Ectodermal cell (in vitro differentiated cells): ENCODE data around the gene ARRB1.
"Not testable (repeated sequence)": the region's sequence is repeated elsewhere in the genome, so short reads cannot be mapped to it uniquely, and the experiment has no call there.

Source experiments
- H3K27ac ChIP-seq: 2 replicates; pipeline ENCODE4 v1.7.0; 2013; ENCODE audit warnings: mild to moderate bottlenecking, low read depth, low read length; ENCODE audit not compliant: insufficient read depth, poor library complexity, severe bottlenecking
- H3K27me3 ChIP-seq: 2 replicates; pipeline ENCODE4 v1.7.0; 2013; ENCODE audit warnings: mild to moderate bottlenecking, low read length; ENCODE audit not compliant: insufficient read depth, control insufficient read depth, poor library complexity, severe bottlenecking
- H3K36me3 ChIP-seq: one replicate; pipeline ENCODE4 v1.7.0; 2013; ENCODE audit warnings: low read length; ENCODE audit not compliant: control insufficient read depth, insufficient read depth
- H3K4me1 ChIP-seq: one replicate; pipeline ENCODE4 v1.7.0; 2013; ENCODE audit warnings: low read length; ENCODE audit not compliant: control insufficient read depth, insufficient read depth
- H3K4me3 ChIP-seq: 2 replicates; pipeline ENCODE4 v1.7.0; 2013; ENCODE audit warnings: low read depth, low read length, control low read depth; ENCODE audit not compliant: insufficient read depth
- H3K9me3 ChIP-seq: 2 replicates; pipeline ENCODE4 v1.7.0; 2013; ENCODE audit warnings: mild to moderate bottlenecking, low read length, moderate library complexity; ENCODE audit not compliant: control insufficient read depth
- WGBS, 2 experiments: methylation state at CpG; one replicate each; pipeline ENCODE4 v1.1.7; 2013; ENCODE audit warnings: missing lambda C conversion rate in 2 of 2; 5-methylcytosine and 5-hydroxymethylcytosine counted together

The ARRB1 gene

DNA sequence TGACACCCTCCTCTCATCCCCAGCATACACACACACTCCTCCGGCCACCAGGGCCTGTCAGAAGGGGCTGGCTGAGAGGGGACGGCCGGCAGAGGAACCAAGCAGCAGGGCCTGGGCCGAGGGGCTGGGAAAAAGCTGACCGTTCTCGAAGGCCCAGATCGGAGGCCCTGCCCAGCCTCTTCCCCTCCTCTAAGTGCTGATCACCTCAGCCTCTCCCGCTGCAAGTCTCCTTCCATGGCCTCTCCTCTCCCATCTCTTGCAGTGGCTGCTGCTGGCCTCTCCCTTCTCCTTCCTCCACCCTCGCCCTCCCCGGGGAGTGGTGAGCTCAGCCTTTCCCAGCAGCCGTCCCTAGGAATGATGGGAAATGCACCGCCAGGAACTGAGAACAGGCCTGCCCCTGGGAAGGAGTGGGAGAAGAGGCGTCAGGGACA lies 39.6 kb downstream of the ARRB1 start:
- 86 to 87% methylated on average over 13 of the region's 13 CpGs for WGBS, 2 experiments
- no peaks in the 10 kb centered on the region for H3K4me1 ChIP-seq
- H3K4me3 ChIP-seq: no peak overlapping the region
- no peaks in the 10 kb centered on the region for H3K9me3 ChIP-seq
- H3K27me3 ChIP-seq: no peaks in the 10 kb centered on the region
- H3K36me3 ChIP-seq: no peaks in the 10 kb centered on the region
- H3K27ac ChIP-seq: no peak overlapping the region

DNA sequence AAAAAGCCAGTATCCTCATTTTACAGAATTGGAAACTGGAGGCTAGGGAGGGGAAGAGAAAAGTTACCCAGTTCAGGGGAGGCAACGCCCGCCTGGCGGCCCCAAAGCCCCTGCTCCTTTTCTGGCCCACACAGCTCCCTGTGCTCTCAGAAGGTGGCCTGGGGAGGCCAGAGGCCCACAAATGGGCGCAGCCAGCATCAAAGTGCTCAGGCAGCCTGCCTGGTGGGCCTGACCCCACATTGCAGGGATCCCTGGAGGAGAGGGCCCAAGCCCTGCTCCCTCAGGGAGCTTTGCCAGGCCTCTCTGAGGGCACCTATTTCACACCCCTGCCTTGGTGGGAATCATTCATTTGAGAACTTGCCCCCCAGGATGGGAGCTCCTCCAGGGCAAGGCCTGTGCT lies 42.5 kb downstream of the ARRB1 start:
- Histone ChIP-seq H3K4me1 (no peaks in the 10 kb centered on the region), H3K36me3 (no peaks in the 10 kb centered on the region), H3K27me3 (no peaks in the 10 kb centered on the region), H3K27ac (no peak overlapping the region), H3K4me3 (no peak overlapping the region), H3K9me3 (no peaks in the 10 kb centered on the region)
- 92 to 95% methylated on average over 4 of the region's 4 CpGs for WGBS, 2 experiments

DNA sequence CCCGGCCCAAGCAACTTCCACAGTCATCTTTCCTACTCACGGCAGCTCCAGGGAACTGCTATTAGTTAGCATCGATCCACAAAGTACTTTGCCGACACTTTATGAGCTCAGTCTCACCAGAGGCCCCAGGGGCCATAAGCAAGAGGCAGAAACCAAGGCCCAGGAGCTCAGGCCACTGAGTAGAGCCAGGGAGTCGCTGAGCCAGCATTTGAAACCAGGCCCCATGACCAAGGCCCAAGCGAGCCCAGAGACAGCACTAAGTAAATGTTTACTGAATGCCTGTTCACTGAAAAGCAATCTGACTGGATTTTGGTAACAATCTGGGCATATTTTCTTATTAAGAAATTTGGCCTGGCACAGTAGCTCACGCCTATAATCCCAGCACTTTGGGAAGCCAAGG lies 43.3 kb downstream of the ARRB1 start:
- WGBS, 2 experiments: 93% methylated on average over 7 of the region's 7 CpGs
- Histone ChIP-seq H3K27me3 (no peaks in the 10 kb centered on the region), H3K4me3 (no peak overlapping the region), H3K4me1 (no peaks in the 10 kb centered on the region), H3K9me3 (no peaks in the 10 kb centered on the region), H3K27ac (no peak overlapping the region), H3K36me3 (no peaks in the 10 kb centered on the region)

DNA sequence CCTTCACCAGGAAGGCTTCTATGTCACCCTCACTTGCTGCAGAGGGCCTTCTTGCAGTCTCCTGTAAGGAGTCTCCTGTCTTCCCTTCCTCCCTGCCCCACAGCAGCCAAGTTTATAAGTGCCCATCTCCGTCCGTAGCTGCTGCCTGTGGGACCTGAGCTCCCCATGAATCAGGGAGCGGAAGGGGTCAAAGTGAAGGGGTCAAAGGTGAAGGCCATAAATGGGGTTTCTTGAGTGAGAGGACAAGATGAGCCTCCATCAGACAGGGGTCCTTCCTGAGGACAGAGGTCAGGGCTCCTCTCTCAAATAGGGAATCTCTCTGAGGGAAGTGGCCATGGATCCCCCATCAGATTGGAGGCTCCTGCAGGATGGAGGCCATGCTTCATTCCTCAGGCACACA lies 44.4 kb downstream of the ARRB1 start:
- Histone ChIP-seq H3K4me3 (no peak overlapping the region), H3K27ac (no peak overlapping the region), H3K9me3 (no peaks in the 10 kb centered on the region), H3K36me3 (no peaks in the 10 kb centered on the region), H3K4me1 (no peaks in the 10 kb centered on the region), H3K27me3 (no peaks in the 10 kb centered on the region)
- 57 to 63% methylated on average over 3 of the region's 3 CpGs for WGBS, 2 experiments

DNA sequence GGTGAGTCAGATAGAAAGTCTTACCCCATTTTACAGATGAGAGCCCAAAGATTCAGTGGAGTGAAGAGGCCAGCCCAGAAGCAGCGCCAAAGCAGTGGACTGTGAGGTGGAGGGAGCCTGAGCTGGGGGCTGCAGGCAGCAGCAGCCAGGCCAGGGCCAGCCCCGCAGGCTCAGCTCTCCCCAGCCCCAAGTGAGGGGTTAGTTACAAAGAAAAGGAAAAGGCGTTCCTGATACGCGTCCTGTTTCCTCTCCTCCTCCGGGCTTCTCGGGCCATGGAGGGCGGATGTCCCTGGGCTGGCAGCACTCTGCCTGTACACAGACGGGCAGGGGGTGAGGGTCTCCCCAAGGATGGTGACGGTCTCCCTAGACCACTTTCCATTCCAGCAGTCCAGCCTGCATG lies 44.9 kb downstream of the ARRB1 start:
- H3K36me3 ChIP-seq: no peaks in the 10 kb centered on the region
- no peaks in the 10 kb centered on the region for H3K9me3 ChIP-seq
- no peaks in the 10 kb centered on the region for H3K4me1 ChIP-seq
- no peaks in the 10 kb centered on the region for H3K27me3 ChIP-seq
- H3K27ac ChIP-seq: no peak overlapping the region
- H3K4me3 ChIP-seq: no peak overlapping the region
- 88 to 89% methylated on average over 10 of the region's 10 CpGs for WGBS, 2 experiments

DNA sequence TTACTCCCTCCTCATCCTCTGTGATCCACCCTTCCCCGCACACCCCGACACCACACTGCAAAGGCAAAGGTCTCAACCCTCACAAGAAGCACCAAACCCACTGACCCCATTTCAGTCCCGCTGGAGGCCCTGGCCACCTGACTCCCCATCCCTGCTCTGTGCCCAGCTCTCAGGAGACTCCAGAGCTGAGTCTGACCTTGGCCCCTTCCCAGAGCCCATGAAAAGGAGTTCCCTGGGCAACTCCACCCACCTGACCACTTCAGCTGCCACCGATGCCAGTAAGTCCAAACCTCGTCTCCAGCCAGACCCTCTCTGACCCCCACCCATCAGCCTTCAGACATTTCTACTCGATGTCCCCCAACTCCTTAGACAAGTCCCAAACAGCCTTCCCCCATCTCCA lies 45.5 kb downstream of the ARRB1 start:
- no peaks in the 10 kb centered on the region for H3K4me1 ChIP-seq
- 92 to 95% methylated on average over 6 of the region's 6 CpGs for WGBS, 2 experiments
- H3K27me3 ChIP-seq: no peaks in the 10 kb centered on the region
- H3K27ac ChIP-seq: no peak overlapping the region
- no peak overlapping the region for H3K4me3 ChIP-seq
- no peaks in the 10 kb centered on the region for H3K9me3 ChIP-seq
- H3K36me3 ChIP-seq: no peaks in the 10 kb centered on the region

DNA sequence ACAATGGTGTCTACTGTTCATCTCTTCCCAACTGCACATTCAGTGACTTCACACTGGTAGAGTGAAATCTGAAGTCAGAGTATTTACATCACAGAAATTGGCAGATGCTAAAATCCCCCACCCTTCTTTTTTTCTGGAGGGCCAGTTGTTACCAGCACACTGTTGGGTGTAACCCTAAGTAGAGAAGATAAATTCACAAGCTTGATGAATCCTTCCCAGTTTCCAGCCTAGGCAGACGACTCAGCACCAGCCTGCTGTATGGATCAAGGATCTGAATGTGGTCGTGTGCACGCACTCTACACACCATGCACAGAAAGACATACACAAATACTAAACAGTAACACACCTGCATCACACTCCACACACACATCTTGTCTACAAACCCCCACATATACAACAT lies 46.0 kb downstream of the ARRB1 start:
- no peak overlapping the region for H3K4me3 ChIP-seq
- no peaks in the 10 kb centered on the region for H3K9me3 ChIP-seq
- H3K27ac ChIP-seq: no peak overlapping the region
- H3K27me3 ChIP-seq: no peaks in the 10 kb centered on the region
- no peaks in the 10 kb centered on the region for H3K4me1 ChIP-seq
- H3K36me3 ChIP-seq: no peaks in the 10 kb centered on the region
- 92% methylated on average over 3 of the region's 3 CpGs for WGBS, 2 experiments

DNA sequence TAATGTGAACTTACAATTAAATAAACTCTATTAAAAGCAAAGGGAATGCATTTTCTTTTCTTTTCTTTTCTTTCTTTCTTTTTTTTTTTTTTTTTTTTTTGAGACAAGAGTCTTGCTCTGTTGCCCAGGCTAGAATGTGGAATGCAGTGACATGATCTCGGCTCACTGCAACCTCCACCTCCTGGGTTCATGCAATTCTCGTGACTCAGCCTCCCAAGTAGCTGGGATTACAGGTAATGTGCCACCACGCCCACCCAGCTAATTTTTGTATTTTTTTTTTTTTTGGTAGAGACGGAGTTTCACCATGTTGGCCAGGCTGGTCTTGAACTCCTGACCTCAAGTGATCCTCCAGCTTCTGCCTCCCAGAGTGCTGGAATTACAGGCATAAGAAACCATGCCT lies 46.5 kb downstream of the ARRB1 start:
- not testable (repeated sequence) for H3K9me3 ChIP-seq, H3K27me3 ChIP-seq, H3K36me3 ChIP-seq, H3K4me3 ChIP-seq, H3K27ac ChIP-seq, H3K4me1 ChIP-seq
- WGBS, 2 experiments: 87 to 88% methylated on average over 4 of the region's 4 CpGs

DNA sequence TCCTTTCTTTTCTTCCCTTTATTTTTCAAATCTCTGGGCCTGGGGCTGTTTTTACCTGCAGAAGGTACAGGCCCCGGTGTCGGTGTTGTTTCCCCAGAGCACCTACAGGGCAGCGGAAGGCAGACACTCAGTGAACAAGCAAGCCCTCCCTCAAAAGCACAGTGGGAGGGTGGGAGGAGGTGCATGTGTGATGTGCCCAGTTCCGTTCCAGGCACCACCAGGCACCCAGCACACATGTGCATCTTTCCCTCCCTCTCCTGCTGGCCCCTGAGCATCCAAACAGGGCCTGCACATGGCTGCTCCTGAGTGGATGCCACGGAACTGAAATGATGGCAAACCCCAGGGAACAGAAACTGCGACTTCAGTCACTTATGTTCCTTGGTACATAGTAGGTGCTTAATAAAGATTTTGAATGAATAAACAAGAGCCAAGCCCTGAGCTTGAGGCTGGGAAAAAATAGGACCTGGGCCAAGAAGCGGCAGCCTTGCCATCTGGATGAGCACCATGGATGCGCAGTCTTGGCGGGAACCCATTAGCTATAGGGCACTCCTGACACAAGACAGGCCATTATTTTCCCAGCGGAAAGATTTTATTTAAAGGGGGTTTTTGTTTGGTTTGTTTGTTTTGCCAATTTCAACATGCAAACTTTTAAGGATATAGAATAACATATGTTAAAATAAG lies 47.8 kb downstream of the ARRB1 start:
- no peaks in the 10 kb centered on the region for H3K9me3 ChIP-seq
- no peaks in the 10 kb centered on the region for H3K4me1 ChIP-seq
- H3K36me3 ChIP-seq: no peaks in the 10 kb centered on the region
- no peak overlapping the region for H3K27ac ChIP-seq
- H3K4me3 ChIP-seq: no peak overlapping the region
- WGBS, 2 experiments: 74 to 76% methylated on average over 9 to 10 of the region's 10 CpGs
- H3K27me3 ChIP-seq: no peaks in the 10 kb centered on the region

DNA sequence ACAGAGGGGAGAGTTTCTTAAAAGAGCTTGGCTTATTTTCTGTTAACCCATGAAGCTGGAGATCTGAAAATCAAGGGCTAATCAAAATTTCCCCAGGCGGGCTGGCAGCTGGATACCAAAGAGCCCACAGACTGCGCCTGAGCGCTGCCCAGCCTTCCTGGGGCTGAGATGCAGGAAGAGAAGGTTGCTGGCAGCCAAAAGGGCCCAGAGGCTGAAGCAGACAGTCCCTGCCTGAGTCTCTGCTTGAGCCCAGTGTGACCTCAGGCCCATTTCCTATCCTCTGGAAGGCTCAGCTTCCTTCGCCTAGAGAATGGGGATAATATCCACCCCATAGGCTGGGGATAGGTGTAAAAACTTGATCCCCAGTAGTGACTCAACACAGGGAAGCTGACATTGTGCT lies 49.1 kb downstream of the ARRB1 start:
- 90 to 91% methylated on average over 4 of the region's 4 CpGs for WGBS, 2 experiments
- no peaks in the 10 kb centered on the region for H3K4me1 ChIP-seq
- H3K27me3 ChIP-seq: no peaks in the 10 kb centered on the region

More for the DNA sequence above, 49.1 kb downstream of the ARRB1 start:
- H3K9me3 ChIP-seq: no peaks in the 10 kb centered on the region
- H3K36me3 ChIP-seq: no peaks in the 10 kb centered on the region
- no peak overlapping the region for H3K27ac ChIP-seq
- no peak overlapping the region for H3K4me3 ChIP-seq
